GM23338 (cell line): ENCODE data around the gene SPOCK2. TPM values are rescaled to one million over a fixed set of nuclear protein-coding genes. Genes with fewer than 3 reads are reported as not detected.

Experiments
- ATAC-seq: fragments of 200-7000 bp; cut with Tn5 transposase; 3 replicates; pipeline ENCODE4 v1.9.1; 2020
- DNase-seq: peaks from one replicate; pipeline ENCODE4 v3.0.0-alpha.2; 2015; ENCODE audit warnings: low spot score
- H2AFZ ChIP-seq: fragments of 200-600 bp; sonication (generic); 2 replicates; pipeline ENCODE4 v1.8.0; 2016; ENCODE audit warnings: antibody characterized with exemption, mild to moderate bottlenecking, moderate library complexity
- H3F3A ChIP-seq: fragments of 200-600 bp; sonication (generic); replicated peaks from 2 replicates; pipeline ENCODE4 v1.8.0; 2017; ENCODE audit warnings: antibody characterized with exemption, mixed run types, low read depth
- H3K27ac ChIP-seq: fragments of 200-600 bp; sonication (generic); 2 replicates; pipeline ENCODE4 v1.6.1; 2016; ENCODE audit warnings: low read depth
- H3K27me3 ChIP-seq: fragments of 200-600 bp; sonication (generic); 2 replicates; pipeline ENCODE4 v1.8.0; 2016; ENCODE audit warnings: mild to moderate bottlenecking, mixed run types, moderate library complexity; ENCODE audit not compliant: insufficient read depth
- H3K36me3 ChIP-seq: fragments of 200-600 bp; sonication (generic); 2 replicates; pipeline ENCODE4 v1.8.0; 2016; ENCODE audit warnings: mild to moderate bottlenecking; ENCODE audit not compliant: insufficient read depth
- H3K4me1 ChIP-seq: fragments of 200-600 bp; sonication (generic); 2 replicates; pipeline ENCODE4 v1.8.0; 2016; ENCODE audit warnings: mild to moderate bottlenecking, moderate library complexity; ENCODE audit not compliant: insufficient read depth
- H3K4me2 ChIP-seq: fragments of 200-600 bp; sonication (generic); 2 replicates; pipeline ENCODE4 v1.7.1; 2017; ENCODE audit warnings: mixed run types
- H3K4me3 ChIP-seq: fragments of 200-600 bp; sonication (generic); 2 replicates; pipeline ENCODE4 v1.6.1; 2016; ENCODE audit warnings: mixed run types
- H3K79me2 ChIP-seq: fragments of 200-600 bp; sonication (generic); replicated peaks from 2 replicates; pipeline ENCODE4 v1.8.0; 2017; ENCODE audit warnings: mild to moderate bottlenecking; ENCODE audit not compliant: insufficient read depth
- H3K9me2 ChIP-seq: fragments of 200-600 bp; sonication (generic); 2 replicates; pipeline ENCODE4 v1.8.0; 2017; ENCODE audit not compliant: insufficient read depth
- H4K20me1 ChIP-seq: fragments of 200-600 bp; sonication (generic); replicated peaks from 2 replicates; pipeline ENCODE4 v1.8.0; 2017; ENCODE audit warnings: mild to moderate bottlenecking; ENCODE audit not compliant: insufficient read depth
- H3K27ac Mint-ChIP-seq: 2 replicates; pipeline ENCODE4 v1.8.0; 2020; ENCODE audit warnings: inconsistent platforms, mild to moderate bottlenecking, moderate library complexity, mixed read lengths
- H3K27me3 Mint-ChIP-seq: 3 replicates; pipeline ENCODE4 v1.8.0; 2022; ENCODE audit warnings: low read depth, mild to moderate bottlenecking, moderate library complexity, mixed read lengths, inconsistent platforms; ENCODE audit not compliant: insufficient read depth, poor library complexity
- H3K36me3 Mint-ChIP-seq: 3 replicates; pipeline ENCODE4 v1.8.0; 2021; ENCODE audit warnings: low read depth, mild to moderate bottlenecking, inconsistent platforms, moderate library complexity, mixed read lengths
- H3K4me1 Mint-ChIP-seq: 3 replicates; pipeline ENCODE4 v1.8.0; 2020; ENCODE audit warnings: mild to moderate bottlenecking, inconsistent platforms, mixed read lengths
- H3K4me3 Mint-ChIP-seq: 3 replicates; pipeline ENCODE4 v1.8.0; 2021; ENCODE audit warnings: moderate library complexity, mild to moderate bottlenecking, inconsistent platforms, mixed read lengths
- H3K9me3 Mint-ChIP-seq: 3 replicates; pipeline ENCODE4 v1.8.0; 2020; ENCODE audit warnings: moderate library complexity, mild to moderate bottlenecking, inconsistent platforms, mixed read lengths
- CREB1 ChIP-seq: fragments of 250-450 bp; sonication (Bioruptor Pico); IDR thresholded peaks from 2 replicates; pipeline ENCODE4 v1.5.0; 2020; ENCODE audit warnings: low read depth, mild to moderate bottlenecking, moderate library complexity
- CTCF ChIP-seq, 2 experiments: fragments of 200-600 bp in 1 of 2; sonication (generic) in 1 of 2; conservative IDR thresholded peaks; 2 replicates each; pipeline versions ENCODE4 v1.5.1 to v1.6.1; 2016 to 2017; ENCODE audit warnings: antibody characterized with exemption in 2 of 2, low read depth in 2 of 2, mild to moderate bottlenecking in 2 of 2, moderate library complexity in 1 of 2
- ETS1 ChIP-seq: IDR thresholded peaks from 2 replicates; pipeline ENCODE4 v1.6.1; 2016; ENCODE audit warnings: antibody characterized with exemption
- EZH2 ChIP-seq: fragments of 200-600 bp; sonication (generic); IDR thresholded peaks from one replicate; pipeline ENCODE4 v1.8.0; 2017; ENCODE audit warnings: antibody characterized with exemption, mild to moderate bottlenecking, low read depth; ENCODE audit not compliant: unreplicated experiment
- EZH2phosphoT487 ChIP-seq: fragments of 200-600 bp; sonication (generic); IDR thresholded peaks from one replicate; pipeline ENCODE4 v1.8.1; 2018; ENCODE audit warnings: antibody characterized with exemption; ENCODE audit not compliant: unreplicated experiment
- JUNB ChIP-seq: IDR thresholded peaks from one replicate; pipeline ENCODE4 v1.6.1; 2016; ENCODE audit warnings: antibody characterized with exemption; ENCODE audit not compliant: unreplicated experiment
- NANOG ChIP-seq: IDR thresholded peaks from 2 replicates; pipeline ENCODE4 v1.6.1; 2016; ENCODE audit warnings: antibody characterized with exemption, borderline replicate concordance
- POLR2AphosphoS5 ChIP-seq: IDR thresholded peaks from 2 replicates; pipeline ENCODE4 v1.6.1; 2016; ENCODE audit warnings: antibody characterized with exemption, low read depth
- REST ChIP-seq: IDR thresholded peaks from one replicate; pipeline ENCODE4 v1.6.1; 2018; ENCODE audit warnings: antibody characterized with exemption; ENCODE audit not compliant: unreplicated experiment
- STAT1 ChIP-seq: IDR thresholded peaks from one replicate; pipeline ENCODE4 v1.6.1; 2016; ENCODE audit warnings: antibody characterized with exemption; ENCODE audit not compliant: unreplicated experiment
- ZNF114 ChIP-seq: fragments of 250-450 bp; sonication (Bioruptor Pico); IDR thresholded peaks from 2 replicates; pipeline ENCODE4 v1.5.0; 2020; ENCODE audit warnings: mild to moderate bottlenecking, moderate library complexity
- ZNF331 ChIP-seq: fragments of 250-450 bp; sonication (Bioruptor Pico); IDR thresholded peaks from 2 replicates; pipeline ENCODE4 v1.5.0; 2020; ENCODE audit warnings: low read depth, mild to moderate bottlenecking, moderate library complexity
- ZNF462 ChIP-seq: fragments of 250-450 bp; sonication (Bioruptor Pico); IDR thresholded peaks from 2 replicates; pipeline ENCODE4 v1.5.0; 2020; ENCODE audit warnings: mild to moderate bottlenecking, moderate library complexity
- polyA plus RNA-seq: library from polyadenylated mRNA; unstranded; fragments of >200 nt; fragmentation: Nextera tagmentation; extraction: Ambion mirVana; gene quantifications from 2 replicates; pipeline ENCODE4 v1.2.1, GENCODE V29; 2016
- total RNA-seq: library from RNA; depleted of rRNA; stranded (reverse); fragments of >200 nt; shearing (Covaris generic); gene quantifications from 2 replicates; pipeline ENCODE4 v1.2.3, GENCODE V29; 2014

SPOCK2 gene
- total and polyA plus RNA-seq, 2 experiments from 2014 or later, result 1.3 to 3.6 TPM

- Histone ChIP-seq H2AFZ (no peak overlapping the region), H4K20me1 (no peaks in the 10 kb centered on the region), H3K27me3 (no peaks in the 10 kb centered on the region), H3K36me3 (no peaks in the 10 kb centered on the region), H3K27ac (no peak overlapping the region), H3K4me1 (peaks cover 12% of the 10 kb centered on the region; the same call in 1 of the 2 replicates), H3K4me3 (no peak overlapping the region), H3K4me2 (no peak overlapping the region), H3F3A (no peaks in the 10 kb centered on the region), H3K79me2 (no peaks in the 10 kb centered on the region), H3K9me2 (no peaks in the 10 kb centered on the region)
- Mint-ChIP-seq H3K4me3 (no peak overlapping the region), H3K9me3 (no peaks in the 10 kb centered on the region), H3K27me3 (peaks cover 3% of the 10 kb centered on the region), H3K4me1 (peaks cover 13% of the 10 kb centered on the region), H3K36me3 (peaks cover 3% of the 10 kb centered on the region; the same call in 1 of the 3 replicates), H3K27ac (no peak overlapping the region)
- TF ChIP-seq ZNF462 (CRISPR knock-in tag), result no peak
- TF ChIP-seq POLR2AphosphoS5, result no peak
- TF ChIP-seq EZH2, result no peak
- TF ChIP-seq ZNF331 (CRISPR knock-in tag), result no peak
- no peak for TF ChIP-seq ZNF114 (CRISPR knock-in tag)
- no peak for TF ChIP-seq ETS1
- TF ChIP-seq STAT1, result no peak
- no peak for TF ChIP-seq JUNB
- TF ChIP-seq EZH2phosphoT487, result no peak
- no peak for TF ChIP-seq NANOG
- TF ChIP-seq CREB1, result no peak
- TF ChIP-seq CTCF (conservative IDR thresholded peaks at IDR 0.05; ENCODE audit: low read depth in 2 of 2), result no peak
- no peak for TF ChIP-seq REST
- no peak for ATAC-seq
- DNase-seq, result no peak
These were observed 36.6 kb upstream of the SPOCK2 start for GRCh38 chr10:72124989-72125388.
